SKM-1 treated with dmso at 0.1 percent for 144 hours (cell line): ENCODE results near the gene DENND5B.
"Not testable (repeated sequence)": the region's sequence is repeated elsewhere in the genome, so short reads cannot be mapped to it uniquely, and the experiment has no call there.

Source experiments
- DNase-seq: peaks from one replicate; lab custom pipeline; 2025; ENCODE audit not compliant: unreplicated experiment; lab: John Stamatoyannopoulos, UW

Gene DENND5B

DNA sequence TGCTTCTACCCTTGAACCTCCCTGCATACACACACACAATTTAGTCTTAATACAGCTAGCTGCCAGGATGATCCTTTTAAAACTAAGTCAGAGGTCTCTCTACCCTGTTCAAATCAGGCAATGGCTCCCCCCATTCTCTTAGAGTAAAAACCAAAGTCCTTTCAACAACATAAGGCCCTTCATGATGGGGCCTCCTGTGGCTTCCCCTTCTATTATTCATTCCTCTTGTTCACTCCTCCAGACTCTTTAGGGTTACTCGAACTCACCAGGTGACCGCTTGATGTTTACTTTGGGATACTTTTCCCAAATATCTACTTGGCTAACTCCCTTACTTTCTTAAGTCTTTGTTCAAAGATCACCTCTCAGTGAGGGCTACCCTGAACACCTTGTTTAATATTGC is 30.4 kb downstream of the DENND5B start:
- DNase-seq = no peak

DNA sequence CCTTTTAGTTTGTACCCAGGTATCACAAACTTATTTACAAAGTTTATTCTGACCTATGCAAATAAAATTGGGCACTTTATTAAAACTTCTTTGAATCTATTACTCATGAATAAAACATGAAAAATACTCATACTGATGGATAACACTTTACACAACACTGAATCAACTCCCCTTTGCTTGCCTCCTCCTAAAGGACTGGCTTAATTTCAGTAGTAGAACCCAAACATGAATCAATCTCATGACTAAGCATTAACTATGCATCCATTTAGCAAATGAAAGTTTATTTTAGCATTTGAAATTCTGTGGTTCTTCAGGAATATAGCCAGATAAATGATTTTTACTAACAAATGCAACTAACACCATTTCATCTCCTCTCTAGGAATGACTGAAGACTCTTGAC is 32.4 kb downstream of the DENND5B start:
- DNase-seq = no peak

DNA sequence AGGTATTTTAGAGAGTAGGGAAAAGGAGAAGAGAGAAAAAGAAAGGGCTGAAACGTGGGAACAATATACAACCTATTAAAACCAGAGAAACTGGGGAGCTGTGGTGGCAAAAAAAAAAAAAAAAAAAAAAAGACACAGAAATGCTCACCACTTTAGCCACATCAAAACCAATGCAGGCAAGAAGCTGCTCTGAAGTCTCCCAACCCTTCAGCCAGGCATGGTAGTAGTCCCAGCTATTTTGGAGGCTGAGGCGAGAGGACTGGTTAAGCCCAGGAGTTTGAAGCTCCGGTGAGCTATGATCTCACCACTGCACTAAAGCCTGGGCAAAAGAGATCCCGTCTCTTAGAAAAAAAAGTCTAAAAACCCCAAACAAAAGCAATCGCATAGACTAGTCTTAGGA is 33.2 kb downstream of the DENND5B start:
- DNase-seq = no peak

DNA sequence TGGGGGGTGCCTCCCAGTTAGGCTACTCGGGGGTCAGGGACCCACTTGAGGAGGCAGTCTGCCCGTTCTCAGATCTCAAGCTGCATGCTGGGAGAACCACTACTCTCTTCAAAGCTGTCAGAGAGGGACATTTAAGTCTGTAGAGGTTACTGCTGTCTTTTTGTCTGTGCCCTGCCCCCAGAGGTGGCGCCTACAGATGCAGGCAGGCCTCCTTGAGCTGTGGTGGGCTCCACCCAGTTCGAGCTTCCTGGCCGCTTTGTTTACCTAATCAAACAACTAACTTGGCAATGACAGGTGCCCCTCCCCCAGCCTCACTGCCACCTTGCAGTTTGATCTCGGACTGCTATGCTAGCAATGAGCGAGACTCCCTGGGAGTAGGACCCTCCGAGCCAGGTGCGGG is 35.5 kb downstream of the DENND5B start:
- not testable (repeated sequence) for DNase-seq

DNA sequence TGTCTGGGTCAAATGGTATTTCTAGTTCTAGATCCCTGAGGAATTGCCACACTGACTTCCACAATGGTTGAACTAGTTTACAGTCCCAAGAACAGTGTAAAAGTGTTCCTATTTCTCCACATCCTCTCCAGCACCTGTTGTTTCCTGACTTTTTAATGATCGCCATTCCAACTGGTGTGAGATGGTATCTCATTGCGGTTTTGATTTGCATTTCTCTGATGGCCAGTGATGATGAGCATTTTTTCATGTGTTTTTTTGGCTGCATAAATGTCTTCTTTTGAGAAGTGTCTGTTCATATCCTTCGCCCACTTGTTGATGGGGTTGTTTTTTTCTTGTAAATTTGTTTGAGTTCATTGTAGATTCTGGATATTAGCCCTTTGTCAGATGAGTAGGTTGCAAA is 40.3 kb downstream of the DENND5B start:
- not testable (repeated sequence) for DNase-seq

DNA sequence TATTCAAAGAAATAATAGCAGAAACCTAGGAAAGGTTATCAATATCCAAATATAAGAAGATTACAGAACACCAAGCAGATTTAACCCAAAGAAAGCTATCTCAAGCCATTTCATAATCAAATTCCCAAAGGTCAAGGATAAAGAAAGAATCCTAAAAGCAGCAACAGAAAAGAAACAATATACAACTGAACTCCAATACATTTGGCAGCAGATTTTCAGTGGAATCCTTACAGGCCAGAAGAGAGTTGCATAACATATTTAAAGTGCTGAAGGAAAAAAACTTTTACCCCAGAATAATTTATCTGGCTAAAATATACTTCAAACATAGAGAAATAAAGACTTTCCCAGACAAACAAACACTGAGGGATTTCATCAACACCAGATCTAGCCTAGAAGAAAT is 54.3 kb downstream of the DENND5B start:
- DNase-seq = no peak

DNA sequence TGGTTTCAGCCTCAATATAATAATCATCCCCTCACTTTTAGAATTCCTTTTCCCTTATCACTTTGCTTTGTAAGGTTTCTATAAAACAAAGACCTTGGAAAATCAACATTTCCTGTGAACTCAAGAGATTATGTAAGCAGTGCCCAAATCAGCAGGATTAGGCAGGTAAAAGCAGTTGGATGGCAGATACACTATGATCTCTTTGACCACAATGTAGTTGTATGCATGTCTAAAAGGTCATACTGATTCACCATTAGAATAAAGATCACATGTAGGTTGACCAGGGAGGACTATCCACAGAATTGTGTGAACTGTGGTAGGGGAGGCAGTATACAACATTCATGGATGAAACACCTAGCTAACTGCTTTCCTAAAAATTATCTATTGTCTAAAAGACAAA is 57.5 kb downstream of the DENND5B start:
- no peak for DNase-seq

DNA sequence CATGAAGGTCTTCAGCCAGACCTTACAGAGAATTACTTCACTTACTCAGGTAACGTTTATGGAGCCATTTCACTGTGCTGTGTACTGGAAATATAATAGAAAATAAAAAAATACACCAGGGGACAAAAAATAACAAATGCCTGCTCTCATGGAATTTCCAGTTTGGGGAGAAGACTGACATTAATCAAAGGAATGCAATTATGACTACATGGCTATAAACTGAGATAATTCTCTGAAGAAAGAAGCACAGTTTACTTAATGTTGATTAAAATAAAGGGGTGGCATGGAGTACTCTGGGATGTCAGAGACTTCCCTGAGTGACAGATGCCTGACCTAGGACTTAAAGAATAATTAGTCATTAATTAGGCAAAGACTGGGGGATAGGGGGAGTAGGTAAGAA is 59.0 kb downstream of the DENND5B start:
- no peak for DNase-seq

DNA sequence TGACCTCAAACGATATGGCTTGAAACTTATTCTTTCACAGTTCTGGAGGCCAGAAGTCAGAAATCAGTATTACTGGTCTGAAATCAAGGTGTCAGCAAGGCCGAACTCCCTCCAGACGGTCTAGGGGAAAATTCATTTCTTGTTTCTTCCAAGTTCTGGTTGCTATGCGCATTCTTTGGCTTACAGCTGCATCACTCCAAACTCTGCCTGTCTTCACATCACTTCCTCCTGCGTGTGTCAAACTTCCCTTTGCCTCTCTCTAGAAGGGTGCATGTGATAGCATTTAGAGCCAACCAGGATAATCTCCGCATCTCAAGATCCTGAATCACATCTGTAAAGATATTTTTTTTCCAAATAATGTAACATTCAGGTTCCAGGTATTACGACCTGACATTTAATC is 62.8 kb downstream of the DENND5B start:
- no peak for DNase-seq

DNA sequence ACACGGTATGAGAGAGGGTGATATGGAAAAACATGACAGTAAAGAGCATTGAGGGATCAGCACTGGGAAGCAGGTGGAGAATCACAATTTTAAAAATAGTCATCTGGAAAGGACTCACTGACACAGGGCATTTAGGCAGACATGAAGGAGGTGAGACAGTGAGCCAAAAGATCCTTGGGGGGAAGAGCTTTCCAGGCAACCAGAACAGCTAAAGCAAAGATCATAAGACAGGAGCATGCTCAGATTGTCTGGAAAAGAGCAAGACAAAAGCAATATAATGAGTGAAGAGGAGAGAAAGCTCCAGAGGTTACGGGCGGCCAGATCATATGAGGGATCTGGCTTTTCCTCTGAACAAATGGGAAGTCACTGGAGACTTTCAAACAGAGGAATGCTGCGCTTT is 63.9 kb downstream of the DENND5B start:
- no peak for DNase-seq

DNA sequence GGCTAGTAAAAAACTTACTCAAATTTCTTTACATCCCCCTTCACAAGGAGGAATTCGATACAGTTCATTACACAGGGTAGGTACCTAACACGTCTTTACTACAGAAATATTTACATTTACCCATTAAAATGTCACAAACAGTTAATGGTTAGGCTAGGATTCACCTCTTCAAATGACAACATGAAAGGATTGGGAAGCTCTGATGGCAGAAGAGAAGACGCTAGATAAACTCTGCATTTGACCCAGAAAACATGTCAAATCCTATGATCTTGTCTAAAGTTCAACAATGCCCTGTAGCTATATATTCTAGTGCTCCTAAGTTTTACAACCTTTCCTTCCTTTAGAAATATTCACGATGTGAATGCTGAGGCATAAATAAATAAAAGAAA is 64.8 kb downstream of the DENND5B start:
- no peak for DNase-seq

DNA sequence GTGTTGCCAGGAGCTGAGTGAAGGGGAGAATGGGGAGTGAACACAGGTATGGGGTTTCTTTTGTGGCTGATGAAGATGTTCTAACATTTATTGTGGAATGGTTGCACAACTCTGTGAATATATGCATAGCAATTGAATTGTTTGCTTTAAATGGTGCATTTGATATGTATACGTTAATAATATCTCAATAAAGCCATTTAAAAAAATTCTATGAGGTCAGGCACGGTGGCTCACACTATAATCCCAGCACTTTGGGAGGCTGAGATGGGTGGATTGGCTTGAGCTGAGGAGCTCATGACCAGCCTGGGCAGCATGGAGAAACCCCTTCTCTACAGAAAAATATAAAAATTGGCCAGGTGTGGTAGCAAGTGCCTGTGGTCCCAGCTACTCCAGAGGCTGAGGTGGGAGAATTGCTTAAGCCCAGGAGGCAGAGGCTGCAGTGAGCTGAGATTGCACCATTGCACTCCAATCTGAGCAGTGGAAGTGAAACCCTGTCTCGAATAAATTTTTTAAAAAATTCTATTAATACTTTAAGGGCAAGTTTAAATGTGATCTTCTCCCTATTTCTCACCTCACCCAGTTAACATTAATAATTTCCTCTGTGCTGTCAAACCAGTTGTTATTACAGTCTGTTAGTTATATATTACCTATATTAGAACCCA is 65.3 kb downstream of the DENND5B start:
- DNase-seq = no peak

DNA sequence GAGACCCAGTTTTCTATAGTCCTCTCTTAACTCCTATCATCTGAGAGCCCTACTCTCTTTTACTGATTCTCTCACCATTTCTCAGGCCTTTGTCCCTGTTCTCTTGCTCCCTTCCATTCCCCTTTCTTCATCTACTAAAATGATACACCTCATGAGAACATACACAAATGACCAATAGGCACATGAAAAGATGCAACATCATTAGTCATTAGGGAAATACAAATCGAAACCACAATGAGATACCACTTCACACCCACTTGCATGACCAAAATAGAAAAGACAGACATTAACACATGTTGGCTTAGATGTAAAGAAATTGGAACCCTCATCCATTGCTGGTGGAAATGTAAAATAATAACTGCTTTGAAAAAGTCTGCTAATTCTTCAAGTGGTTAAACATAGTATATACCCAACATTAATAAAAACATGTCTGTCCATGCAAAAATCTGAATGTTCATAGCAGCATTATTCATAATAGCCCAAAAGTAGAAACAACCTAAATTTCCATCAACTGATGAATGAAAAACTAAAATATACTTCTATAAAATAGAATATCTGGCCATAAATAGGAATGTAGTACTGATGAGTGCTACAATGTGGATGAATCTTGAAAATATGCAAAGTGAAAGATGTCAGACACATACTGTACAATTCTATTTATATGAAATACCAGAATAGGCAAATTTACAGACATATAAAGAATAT is 66.0 kb downstream of the DENND5B start:
- no peak for DNase-seq

DNA sequence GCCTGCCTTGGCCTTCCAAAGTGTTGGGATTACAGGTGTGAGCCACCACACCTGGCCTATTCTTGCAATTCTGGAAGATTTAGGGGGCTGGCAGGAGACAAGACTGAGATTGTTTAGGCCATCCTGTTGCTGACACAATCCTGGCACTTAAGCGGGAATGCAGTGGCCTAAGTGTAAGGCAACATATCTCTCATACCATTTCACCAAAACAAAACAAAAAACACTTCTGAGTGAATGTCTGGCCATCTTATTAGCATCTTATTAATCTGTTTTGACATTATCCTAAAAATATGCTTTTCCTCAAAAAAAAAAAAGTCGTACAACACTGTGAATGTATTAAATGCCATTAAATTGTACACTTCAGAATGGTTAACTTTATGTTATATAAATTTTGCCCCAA is 67.6 kb downstream of the DENND5B start:
- no peak for DNase-seq

DNA sequence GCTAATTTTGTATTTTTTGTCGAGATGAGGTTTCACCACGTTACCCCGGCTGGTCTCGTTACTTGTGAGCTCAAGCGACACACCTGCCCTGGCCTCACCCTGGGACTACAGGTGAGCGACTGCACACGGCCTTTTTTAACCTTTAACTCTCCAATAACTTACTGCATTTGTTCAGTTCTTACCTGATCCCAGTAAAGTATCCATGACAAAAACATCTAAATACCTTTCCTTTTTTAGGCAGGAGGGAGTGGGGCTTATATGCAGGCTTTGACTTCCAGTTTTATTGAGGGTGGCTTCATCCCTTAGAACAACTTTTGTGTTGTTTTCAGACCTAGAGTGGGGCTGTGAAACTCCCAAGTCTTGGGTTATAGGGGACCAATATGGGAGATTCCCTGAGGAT is 68.3 kb downstream of the DENND5B start:
- no peak for DNase-seq

DNA sequence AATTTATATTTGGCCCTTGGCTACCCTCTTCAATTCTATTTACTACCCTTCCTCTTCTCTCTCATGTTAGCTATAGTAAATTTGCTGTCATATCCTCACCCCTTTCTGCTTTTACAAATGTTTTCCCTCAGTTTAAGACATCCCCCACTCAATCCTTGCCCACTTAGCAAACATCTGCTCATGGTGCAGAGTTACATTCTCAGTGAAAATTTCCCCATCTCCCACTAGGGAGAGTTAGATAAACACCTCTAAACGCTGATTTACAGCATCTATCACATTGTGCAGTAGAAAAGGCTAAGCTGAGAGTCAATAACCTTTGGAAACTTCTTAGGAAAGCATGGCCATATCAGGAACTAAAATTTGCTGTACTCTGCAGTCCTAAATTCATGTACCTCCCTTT is 69.0 kb downstream of the DENND5B start:
- no peak for DNase-seq

DNA sequence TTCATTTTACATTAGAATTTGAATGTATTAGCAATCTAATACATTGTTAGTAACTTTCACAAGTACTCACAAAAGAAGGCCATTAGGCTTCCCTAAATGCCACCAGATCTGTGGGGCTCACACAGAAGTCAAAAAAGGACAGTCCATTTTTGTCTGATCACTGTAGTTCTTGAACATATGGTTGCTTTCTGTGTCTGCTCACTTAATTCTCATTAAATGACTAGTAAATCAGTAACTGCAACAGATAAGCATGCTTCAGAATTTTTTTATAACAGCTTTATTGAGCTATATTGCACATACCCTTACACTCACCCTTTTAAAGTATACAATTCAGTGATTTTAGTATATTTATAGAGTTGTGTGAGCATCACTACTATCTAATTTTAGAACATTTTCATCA is 71.4 kb downstream of the DENND5B start:
- DNase-seq = no peak

DNA sequence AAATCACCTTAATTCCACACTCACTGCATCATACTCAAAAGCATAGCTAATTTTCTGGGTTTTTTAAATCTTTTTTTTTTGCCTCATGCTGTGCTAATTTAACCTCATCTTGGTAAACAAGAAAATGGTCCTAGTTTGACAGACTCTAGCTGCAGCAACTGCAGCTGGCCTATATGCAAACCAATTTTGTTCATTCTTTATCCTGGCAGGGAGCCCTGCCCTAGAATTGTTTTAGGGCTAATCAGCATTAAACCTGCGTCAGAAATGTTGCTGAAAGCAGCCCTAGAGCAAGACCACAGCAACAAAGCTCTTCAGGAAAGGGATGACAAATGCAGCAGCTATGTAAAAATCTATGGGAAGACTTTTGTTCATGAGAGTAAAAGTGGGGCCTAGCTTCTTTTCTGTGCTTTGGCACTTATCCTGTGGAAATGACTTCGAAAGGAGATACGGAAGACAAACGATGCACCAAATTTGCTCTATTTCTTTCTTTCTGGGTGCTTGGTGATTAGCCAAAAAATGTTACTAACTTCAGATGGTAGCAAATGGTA is 72.2 kb downstream of the DENND5B start:
- no peak for DNase-seq

DNA sequence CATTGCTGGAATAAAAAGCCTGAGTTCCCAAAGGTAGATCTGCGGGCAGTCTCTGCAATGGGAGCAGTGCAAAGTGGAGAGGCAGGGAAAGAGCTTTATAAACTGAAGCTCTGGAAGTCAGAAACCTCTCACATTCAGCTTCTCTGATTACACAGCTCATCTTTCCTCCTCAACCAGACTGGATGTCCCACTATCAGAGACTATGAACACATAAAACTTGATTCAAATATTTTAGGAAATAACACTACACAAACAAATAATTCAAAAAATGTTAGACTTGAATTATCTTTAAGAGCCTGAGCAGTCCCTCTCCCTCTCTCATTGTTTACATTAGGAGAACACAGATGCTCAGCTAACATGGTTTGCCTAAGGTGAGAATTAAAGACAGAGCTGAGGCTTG is 72.9 kb downstream of the DENND5B start:
- DNase-seq = no peak

DNA sequence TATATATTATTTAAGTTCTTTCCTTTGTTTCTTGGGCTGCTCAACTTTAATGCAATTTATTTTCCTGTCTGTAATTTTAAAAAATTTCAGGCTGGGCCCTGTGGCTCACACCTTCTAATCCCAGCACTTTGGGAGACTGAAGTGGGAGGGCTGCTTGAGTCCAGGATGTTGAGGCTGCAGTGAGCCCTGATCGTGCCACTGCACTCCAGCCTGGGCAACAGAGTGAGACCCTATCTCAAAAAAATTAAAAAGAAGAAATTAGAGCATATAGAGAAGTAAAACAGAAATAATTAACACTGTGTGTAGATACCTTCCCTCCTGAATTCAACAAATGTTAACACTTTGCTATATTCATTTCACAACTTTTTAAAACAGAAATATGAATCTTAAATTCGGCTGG is 74.2 kb downstream of the DENND5B start:
- DNase-seq = no peak

DNA sequence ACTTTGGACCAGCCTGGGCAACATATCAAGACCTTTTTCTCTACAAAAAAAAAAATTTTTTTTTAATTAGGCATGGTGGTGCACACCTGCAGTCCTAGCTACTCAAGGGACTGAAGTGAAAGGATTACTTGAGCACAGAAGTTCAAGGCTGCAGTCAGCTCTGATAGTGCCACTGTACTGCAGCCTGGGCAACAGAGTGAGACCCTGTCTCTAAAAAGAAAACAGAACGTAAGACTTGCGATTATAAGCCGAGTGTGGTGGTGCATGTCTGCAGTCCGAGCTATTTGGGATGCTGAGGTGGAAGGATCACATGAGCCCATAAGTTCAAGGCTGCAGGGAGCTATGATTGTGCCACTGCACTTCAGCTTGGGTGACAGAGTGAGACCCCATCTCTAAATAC is 76.0 kb downstream of the DENND5B start:
- DNase-seq = no peak

DNA sequence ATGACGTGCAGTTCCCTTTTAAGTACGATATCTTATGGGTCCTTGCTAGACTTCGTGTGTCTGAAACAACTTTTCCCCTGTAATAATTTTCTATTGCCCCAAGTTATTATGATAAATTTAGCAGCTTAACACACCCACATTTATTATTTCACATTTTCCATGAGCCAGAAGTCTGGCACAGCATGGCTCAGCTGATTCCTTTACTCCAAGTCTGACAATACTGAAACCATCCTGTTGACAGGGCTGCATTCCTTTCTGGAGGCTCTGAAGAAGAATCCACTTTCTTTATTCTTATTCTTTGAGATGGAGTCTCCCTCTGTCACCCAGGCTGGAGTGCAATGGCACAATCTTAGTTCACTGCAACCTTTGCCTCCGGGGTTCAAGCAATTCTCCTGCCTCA is 80.9 kb downstream of the DENND5B start:
- no peak for DNase-seq
